Right ventricle myocardium inferior (tissue), 1 donor: Measurements from ENCODE around the gene SF1. TPM values are rescaled to one million over a fixed set of nuclear protein-coding genes. Genes with fewer than 3 reads are reported as not detected.

Source experiments
- ATAC-seq: fragments of 200-7000 bp; cut with Tn5 transposase; one replicate; pipeline ENCODE4 v1.9.1; 2020; ENCODE audit warnings: mild to moderate bottlenecking, moderate library complexity
- DNase-seq: peaks from one replicate; pipeline ENCODE4 v3.0.0; 2021; ENCODE audit errors: missing footprints
- intact Hi-C: fragments of 100-400 bp; cut with DNase I; formaldehyde crosslinking; loops from one replicate; pipeline ENCODE4 v1.11.0; 2022
- total RNA-seq: library from RNA; stranded (reverse); fragmentation: NEBNext Ultra II Directional; extraction: Animal tissue kit (Norgen Biotek cat#: 25700); gene quantifications from one replicate; pipeline ENCODE4 v1.2.1, GENCODE V29; 2021
- donor health status: DM: no; HTN: yes; CAD: no; lungs with severe emphysema.

Gene SF1
- total RNA-seq, 1 donor from 2014 or later, result 172 TPM

- ATAC-seq (no peak), DNase-seq (peak; percentile 33)
- intact Hi-C loops, result no loop called here
Measured at GRCh38 chr11:64754919-64755662, 23.3 kb downstream of the SF1 start.

- intact Hi-C loops, result no loop called here
- ATAC-seq (no peak), DNase-seq (peak; percentile 60)
Measured at GRCh38 chr11:64754124-64754918, 24.0 kb downstream of the SF1 start.

GRCh38 chr11:64753380-64754123 lies 24.8 kb downstream of the SF1 start:
- DNase-seq (peak; percentile 63), ATAC-seq (no peak)
- intact Hi-C loops, result no loop called here

- DNase-seq (peak; percentile 48), ATAC-seq (no peak)
- intact Hi-C loops, result no loop called here
Measured at GRCh38 chr11:64753019-64753379, 25.3 kb downstream of the SF1 start.

DNA sequence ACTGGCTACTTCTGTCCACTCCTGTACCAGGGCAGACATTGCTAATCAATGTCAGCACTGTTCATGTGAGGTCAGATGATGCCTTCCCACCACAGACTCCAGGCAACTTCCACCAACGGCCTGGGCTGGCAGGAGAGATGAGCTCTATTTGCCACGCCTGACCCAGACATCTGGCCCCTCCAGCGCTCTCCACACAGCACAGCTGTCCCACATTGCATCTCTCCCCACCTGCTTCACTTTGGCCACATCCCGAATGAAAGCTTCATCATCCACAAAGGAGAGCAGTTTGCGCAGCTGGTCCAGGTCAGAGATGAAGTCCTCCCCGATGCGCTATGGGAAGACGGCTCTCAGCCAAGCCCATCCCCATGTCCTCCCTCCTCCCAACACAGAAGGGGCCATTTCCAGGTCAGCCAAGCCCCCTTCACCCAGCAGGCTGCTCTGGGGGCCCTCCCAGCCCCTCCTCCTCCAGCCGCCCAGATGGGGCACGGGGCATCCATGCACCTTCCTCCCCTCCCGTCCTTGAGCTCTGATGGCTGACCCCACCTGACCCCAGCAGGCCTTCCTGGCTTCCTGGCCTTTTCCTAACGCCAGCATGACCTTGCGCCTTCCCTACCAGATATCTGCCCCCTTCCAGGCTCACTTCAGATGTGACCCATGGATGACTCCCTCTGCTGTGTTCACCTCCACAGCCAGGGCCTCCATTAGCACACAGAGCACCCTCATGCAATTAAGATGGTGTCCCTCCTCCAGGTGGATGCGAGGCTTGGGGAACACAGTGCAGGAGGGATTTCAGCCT lies 26.0 kb downstream of the SF1 start:
- DNase-seq, result no peak
- no peak for ATAC-seq
- intact Hi-C loops, result no loop called here

DNA sequence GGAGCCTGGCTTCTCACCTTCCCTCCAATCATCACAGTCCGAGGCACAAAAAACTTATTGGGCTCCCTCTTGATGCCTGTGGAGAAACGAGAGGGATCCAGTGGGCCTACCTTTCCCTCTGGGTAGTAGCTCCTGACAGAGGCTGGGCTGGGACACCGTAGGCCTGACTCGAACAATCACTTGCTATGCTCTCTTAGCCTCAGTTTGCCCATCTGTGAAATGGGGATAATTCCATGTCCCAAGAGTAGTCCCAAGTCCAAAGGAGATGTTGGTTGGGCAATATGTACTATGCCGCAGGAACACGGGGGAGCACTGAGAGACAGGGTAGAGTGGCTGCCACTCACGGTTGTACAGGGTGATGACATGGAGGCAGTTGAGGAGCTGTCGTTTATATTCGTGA lies 26.8 kb downstream of the SF1 start:
- intact Hi-C loops, result no loop called here
- no peak for DNase-seq
- no peak for ATAC-seq

GRCh38 chr11:64751136-64751535 lies 27.2 kb downstream of the SF1 start:
- ATAC-seq, result no peak
- DNase-seq, result no peak
- intact Hi-C loops, result no loop called here

DNA sequence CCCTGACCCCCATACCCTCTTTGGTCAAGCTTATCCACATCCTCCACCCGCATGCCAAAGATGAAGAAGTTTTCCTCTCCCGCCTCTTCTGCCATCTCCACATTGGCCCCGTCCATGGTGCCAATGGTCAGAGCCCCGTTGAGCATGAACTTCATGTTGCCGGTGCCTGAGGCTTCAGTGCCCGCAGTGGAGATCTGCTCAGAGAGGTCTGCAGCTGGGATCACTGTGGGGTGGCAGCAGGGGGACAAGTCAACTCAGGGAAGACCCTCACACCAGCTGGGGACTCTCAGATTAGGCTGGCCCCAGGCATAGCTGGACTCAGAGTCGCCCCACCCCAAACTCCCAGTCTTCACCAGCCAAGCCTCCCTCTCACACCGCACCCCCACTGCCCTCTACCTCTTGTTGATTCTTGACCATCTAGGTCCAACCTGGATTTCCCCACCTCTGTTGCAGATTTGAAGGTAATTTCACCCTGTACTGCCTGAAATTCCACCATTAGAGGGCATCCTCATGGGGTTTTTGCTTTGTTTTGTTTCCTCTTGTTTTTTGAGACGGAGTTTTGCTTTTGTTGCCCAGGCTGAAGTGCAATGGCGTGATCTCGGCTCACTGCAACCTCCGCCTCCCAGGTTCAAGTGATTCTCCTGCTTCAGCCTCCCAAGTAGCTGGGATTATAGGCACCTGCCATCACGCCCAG lies 27.8 kb downstream of the SF1 start:
- ATAC-seq (no peak), DNase-seq (peak; percentile 34)
- intact Hi-C loops, result no loop called here

GRCh38 chr11:64747961-64748665 lies 30.2 kb downstream of the SF1 start:
- DNase-seq (peak; percentile 34), ATAC-seq (no peak)
- intact Hi-C loops, result no loop called here

DNA sequence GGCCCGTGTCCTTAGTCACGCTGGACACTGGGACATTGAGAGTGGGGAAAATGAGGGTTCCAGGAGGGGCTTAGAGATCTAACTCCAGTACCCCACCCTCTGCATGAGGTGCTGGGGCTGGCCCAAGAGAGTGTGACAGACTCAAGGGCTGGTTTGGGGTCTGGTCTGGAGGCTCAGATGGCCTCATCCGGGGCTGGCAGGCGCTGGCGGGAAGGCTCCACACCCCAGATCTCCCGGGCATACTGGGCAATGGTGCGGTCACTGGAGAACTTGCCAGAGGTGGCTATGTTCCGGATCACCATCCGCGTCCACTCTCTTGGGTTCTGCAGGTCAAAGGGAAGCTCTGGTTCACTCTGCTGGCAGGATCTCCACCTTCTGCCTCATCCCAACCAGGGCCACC lies 31.9 kb downstream of the SF1 start:
- DNase-seq (peak; percentile 63), ATAC-seq (no peak)
- intact Hi-C loops, result no loop called here

DNA sequence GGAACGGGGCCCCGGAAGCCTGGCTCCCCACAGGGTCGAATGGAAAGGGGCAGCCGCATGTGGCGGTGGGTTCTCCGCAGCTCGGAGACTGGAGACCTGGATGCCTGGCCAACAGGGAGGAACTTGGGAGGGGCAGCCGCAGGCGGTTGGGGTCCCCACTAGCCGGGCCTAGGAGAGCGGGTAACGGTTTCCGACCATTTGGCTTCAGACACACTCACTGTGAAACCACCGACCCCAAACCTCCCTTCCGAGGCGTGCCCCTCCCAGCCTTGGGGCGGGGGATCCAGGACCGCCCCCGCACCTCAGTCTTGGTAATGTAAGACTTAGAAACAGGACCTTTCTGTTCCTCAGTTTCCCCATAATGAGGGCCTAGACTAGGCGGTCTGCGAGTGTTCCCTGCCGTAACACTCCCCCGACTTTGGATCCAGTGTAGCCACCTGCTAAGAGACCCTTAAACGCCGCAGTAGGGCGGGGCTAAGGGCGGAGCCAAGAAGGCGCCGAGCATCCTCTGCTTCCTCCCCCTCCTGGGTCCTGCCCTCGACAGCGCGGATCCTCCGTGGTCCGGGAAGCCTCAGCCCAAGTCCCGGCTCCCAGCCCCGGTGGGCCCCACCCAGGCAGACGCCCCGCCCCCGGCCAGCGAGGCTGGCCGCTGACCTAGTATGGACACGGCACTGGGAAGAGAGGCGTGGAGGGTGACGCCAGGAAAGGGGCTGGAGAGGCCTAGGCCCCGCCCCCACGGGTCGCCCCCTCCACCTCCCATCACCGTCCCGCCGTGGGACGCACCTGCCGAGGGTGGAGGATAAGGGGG lies 32.6 kb downstream of the SF1 start:
- intact Hi-C loops, result no loop called here
- DNase-seq, result peak; percentile 96
- ATAC-seq, result peak; percentile 68

- peak; percentile 95 for DNase-seq
- intact Hi-C loops, result no loop called here
- ATAC-seq, result peak; percentile 7
Measured at GRCh38 chr11:64745189-64745520, 33.2 kb downstream of the SF1 start.

- peak; percentile 67 for DNase-seq
- intact Hi-C loops, result no loop called here
- ATAC-seq, result no peak
Measured at GRCh38 chr11:64744544-64745188, 33.7 kb downstream of the SF1 start.

- intact Hi-C loops, result loop anchor here (2.0 kb wide), 1 partner anchor 35 kb away; the partner anchor contains the start of gene SF1
- peak; percentile 96 for DNase-seq
- ATAC-seq, result peak; percentile 62
Measured at GRCh38 chr11:64743591-64744543, 34.5 kb downstream of the SF1 start, which contains the start of gene RASGRP2. TSS of gene RASGRP2 (minus strand) at chr11:64744142. CDS start at chr11:64742866, 1,276 bp downstream.

DNA sequence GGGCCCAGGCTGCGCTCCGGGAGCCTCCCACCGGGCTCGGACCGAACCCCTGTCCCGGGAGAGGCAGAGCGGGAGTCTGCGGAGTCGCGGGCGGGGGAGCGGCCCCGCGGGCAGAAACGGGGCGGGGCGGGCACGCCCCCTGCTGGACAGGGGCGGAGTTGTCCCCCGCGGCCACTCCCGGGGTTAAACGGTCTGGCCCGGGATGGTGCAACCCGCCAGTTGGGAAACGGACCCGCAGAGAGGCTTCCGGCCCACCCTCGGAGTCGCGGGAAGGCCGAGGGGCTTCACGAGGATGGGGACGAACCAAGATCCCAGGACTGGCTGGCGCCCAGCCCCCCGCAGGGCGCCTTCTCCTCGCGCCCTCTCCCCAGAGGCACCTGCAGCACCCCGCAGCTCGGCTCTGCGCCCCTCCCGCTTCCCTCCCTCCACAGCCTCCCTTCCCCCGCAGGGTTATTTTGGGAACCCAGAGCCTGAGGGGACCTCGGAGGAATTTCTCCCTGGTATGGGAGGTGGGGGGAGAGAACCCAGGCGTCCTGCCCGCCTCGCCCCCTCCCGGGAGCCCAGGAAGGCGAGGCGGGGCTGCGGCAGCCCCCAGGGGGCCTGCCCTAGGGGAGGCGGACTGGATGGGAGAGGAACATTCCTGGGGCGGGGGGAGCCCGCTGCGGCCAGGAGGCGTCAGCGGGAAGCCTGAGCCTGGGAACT lies 35.3 kb downstream of the SF1 start:
- DNase-seq (peak; percentile 93), ATAC-seq (peak; percentile 62)
- intact Hi-C loops, result loop anchor here (2.0 kb wide), 1 partner anchor 36 kb away; the partner anchor contains the start of gene SF1
